ENCODE data around the gene GPR137C. TPM values are rescaled to one million over a fixed set of nuclear protein-coding genes. Genes with fewer than 3 reads are reported as not detected.

The GPR137C gene
- total RNA-seq, 1 experiment from 2014 or later = 4.3 TPM

DNA sequence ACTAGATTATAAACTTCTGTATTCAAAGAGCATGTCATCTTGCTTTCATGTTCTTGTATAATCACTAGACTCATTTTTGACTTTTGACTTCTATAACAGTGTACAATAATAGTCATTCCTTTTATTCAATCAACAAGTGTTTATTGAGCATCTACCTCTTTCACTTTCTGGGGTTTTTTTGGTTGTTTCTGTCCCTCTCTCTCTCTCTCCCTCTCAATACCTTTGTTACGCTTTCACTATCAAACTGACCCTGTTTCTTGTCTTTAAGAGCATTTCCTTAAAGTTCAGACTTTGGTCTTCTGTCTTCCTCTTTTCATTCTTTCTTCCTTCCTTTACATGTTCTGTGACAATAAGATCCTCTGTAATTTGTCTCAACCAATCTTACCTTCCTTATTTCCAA is 49.5 kb downstream of the GPR137C start:
- H3K27ac ChIP-seq (ENCODE audit: insufficient read length, low read depth, low read length) = no peak overlapping the region
- H3K14ac ChIP-seq (ENCODE audit: insufficient read depth, low read length) = no peak overlapping the region
- no peak overlapping the region for H3K27ac Mint-ChIP-seq
- no CpG with 5 or more reads among the region's 1 CpG for WGBS (ENCODE audit: extremely low coverage, insufficient read length, low lambda C conversion rate)
- H4K8ac ChIP-seq (replicated peaks; ENCODE audit: insufficient read length, low read depth, low read length) = no peak overlapping the region
- no peak overlapping the region for H4K5ac ChIP-seq (ENCODE audit: insufficient read length, low read depth, low read length)
- H2BK15ac ChIP-seq (ENCODE audit: low read depth, low read length) = no peak overlapping the region
- H3K9me3 Mint-ChIP-seq = peaks cover 11 to 12% of the 10 kb centered on the region in 2 experiments
- DNase-seq = no peak
- no peaks in the 10 kb centered on the region for H3K23me2 ChIP-seq (ENCODE audit: insufficient read length, low read depth, low read length, poor library complexity, severe bottlenecking)
- H3K9ac ChIP-seq (ENCODE audit: extremely low read depth, insufficient read length, low read length) = no peak overlapping the region
- H3K56ac ChIP-seq (ENCODE audit: insufficient read length, low read depth, low read length) = no peak overlapping the region
- H3K4ac ChIP-seq (ENCODE audit: low read depth, low read length) = no peak overlapping the region
- H2BK120ac ChIP-seq (ENCODE audit: low read depth, low read length, poor library complexity, severe bottlenecking) = no peak overlapping the region
- H3K4me1 Mint-ChIP-seq = peaks cover under 1% of the 10 kb centered on the region in 2 experiments; a peak in 3 of 4 replicates
- H2AK5ac ChIP-seq (ENCODE audit: insufficient read length, low read length) = no peak overlapping the region
- no peak overlapping the region for H3K4me3 Mint-ChIP-seq
- H4K20me1 ChIP-seq (ENCODE audit: control insufficient read depth, insufficient read depth, insufficient read length) = no peaks in the 10 kb centered on the region
- H2BK12ac ChIP-seq (ENCODE audit: insufficient read length, low read depth, low read length) = no peak overlapping the region
- H2BK5ac ChIP-seq (ENCODE audit: insufficient read length, low read length) = no peak overlapping the region
- H3T11ph ChIP-seq (ENCODE audit: low read length) = no peak overlapping the region
- H3K27me3 ChIP-seq (ENCODE audit: insufficient read depth, low read length) = no peaks in the 10 kb centered on the region
- H3K18ac ChIP-seq (ENCODE audit: insufficient read length, low read depth, low read length) = no peak overlapping the region
- no peak overlapping the region for H3K4me2 ChIP-seq (ENCODE audit: insufficient read depth, insufficient read length, low read length)
- no peak overlapping the region for H2BK20ac ChIP-seq (ENCODE audit: low read depth, low read length, poor library complexity, severe bottlenecking)
- H3K36me3 Mint-ChIP-seq (ENCODE audit: insufficient read depth in 1 of 3, low read depth in 3 of 3) = peaks cover 6 to 19% (median 11%) of the 10 kb centered on the region in 3 experiments; a peak in 6 of 7 replicates
- TF ChIP-seq, protein P1, sequence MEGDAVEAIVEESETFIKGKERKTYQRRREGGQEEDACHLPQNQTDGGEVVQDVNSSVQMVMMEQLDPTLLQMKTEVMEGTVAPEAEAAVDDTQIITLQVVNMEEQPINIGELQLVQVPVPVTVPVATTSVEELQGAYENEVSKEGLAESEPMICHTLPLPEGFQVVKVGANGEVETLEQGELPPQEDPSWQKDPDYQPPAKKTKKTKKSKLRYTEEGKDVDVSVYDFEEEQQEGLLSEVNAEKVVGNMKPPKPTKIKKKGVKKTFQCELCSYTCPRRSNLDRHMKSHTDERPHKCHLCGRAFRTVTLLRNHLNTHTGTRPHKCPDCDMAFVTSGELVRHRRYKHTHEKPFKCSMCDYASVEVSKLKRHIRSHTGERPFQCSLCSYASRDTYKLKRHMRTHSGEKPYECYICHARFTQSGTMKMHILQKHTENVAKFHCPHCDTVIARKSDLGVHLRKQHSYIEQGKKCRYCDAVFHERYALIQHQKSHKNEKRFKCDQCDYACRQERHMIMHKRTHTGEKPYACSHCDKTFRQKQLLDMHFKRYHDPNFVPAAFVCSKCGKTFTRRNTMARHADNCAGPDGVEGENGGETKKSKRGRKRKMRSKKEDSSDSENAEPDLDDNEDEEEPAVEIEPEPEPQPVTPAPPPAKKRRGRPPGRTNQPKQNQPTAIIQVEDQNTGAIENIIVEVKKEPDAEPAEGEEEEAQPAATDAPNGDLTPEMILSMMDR (conservative IDR thresholded peaks at IDR 0.05) = no peak
- H3K9me3 ChIP-seq (ENCODE audit: control insufficient read depth, low read depth, low read length) = no peaks in the 10 kb centered on the region
- H3K27me3 Mint-ChIP-seq (ENCODE audit: low read depth) = no peaks in the 10 kb centered on the region
- H3K23ac ChIP-seq (ENCODE audit: insufficient read length, low read depth, low read length) = no peak overlapping the region
- H2AFZ ChIP-seq (ENCODE audit: low read length) = no peak overlapping the region
- H3K4me1 ChIP-seq (ENCODE audit: insufficient read depth, low read length) = no peaks in the 10 kb centered on the region
- no peaks in the 10 kb centered on the region for H3K79me1 ChIP-seq (ENCODE audit: insufficient read depth, low read depth, low read length, poor library complexity, severe bottlenecking)
- H3K79me2 ChIP-seq (ENCODE audit: insufficient read depth, low read length) = no peaks in the 10 kb centered on the region
- no peak overlapping the region for H4K91ac ChIP-seq (ENCODE audit: insufficient read length, low read depth, low read length)

Measured in H9 (cell line).